Measurements from ENCODE around the gene CBX8.

CBX8 gene

DNA sequence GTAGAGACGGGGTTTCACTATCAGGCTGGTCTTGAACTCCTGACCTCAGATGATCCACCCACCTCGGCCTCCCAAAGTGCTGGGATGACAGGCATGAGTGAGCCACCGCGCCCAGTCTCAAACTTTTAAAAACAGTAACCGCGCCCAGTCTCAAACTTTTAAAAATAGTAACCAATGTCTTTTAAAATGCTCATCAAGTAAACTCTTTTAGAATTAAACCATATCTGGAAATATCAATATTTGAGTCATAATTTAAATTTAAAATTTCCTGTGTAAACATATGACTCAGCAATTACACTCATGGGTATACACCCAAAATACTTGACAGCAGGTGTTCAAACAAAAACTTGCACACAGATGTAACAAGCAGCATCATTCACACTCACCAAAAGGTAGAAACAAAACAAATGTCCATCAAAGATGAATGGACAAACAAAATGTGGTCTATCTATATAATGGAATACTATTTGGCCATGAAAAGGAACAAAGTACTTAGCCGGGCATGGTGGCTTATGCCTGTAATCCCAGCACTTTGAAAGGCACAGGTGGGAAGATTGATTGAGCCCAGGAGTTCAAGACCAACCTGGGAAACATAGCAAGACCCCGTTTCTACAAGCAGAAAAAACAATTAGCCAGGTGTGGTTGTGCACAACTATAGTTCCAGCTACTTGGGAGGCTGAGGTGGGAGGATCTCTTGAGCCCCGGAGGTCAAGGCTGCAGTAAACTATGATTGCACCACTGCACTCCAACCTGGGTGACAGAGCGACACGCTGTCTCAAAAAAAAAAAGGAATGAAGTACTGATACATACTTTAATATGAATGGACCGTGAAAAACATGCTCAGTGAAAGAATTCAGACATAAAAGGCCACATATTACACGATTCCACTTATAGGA, 46.0 kb downstream of the CBX8 start:
- no peak for DNase-seq (ENCODE audit: low spot score)

DNA sequence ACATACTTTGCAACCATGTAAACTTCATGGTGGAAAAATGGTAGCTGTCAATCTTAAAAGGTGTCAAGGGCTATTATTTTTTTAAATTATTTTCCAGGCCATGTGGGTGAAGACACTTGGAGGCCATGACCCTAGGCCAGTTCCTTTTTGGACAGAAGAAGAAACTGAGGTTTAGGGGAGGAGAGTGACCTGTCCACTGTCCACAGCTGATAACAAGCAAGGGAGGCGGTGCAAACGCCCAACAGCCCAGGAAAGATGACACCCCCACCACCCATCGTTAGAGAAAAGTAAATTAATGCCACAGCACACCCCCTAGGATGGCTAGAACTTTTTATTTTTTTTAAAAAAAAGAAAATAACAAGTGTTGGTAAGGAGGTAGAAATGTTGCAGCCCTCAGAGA, 46.9 kb downstream of the CBX8 start:
- DNase-seq (ENCODE audit: low spot score) = no peak

DNA sequence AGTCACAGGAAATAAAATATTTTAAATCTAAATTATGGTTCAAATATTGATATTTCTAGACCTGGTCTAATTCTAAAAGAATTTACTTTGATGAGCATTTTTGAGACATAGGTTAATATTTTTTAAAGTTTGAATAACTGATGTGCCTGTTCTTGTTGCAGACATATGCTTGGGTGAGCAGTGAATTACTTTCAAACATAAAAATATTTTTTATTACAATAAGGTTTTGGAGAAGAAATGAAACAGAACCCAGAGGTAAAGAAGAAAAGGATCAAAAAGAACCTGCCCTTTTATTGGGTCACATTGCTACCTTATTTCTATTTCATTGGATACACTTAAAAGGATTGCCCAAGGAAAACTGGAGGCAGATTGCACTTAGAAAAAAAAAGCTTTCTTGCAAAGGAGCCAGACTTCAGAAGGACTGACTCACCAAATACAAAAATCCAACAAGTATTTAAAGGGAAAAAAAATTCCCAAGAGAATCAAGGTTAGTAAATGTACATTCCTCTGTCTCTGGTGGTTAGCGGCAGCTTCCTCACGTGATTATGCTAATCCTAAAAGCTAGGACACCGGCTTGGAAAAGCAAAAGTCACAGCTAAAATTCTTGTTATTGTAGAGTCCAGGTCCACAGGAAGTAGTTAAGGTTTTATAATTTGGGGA, 47.6 kb downstream of the CBX8 start:
- peak; percentile 69 for DNase-seq (ENCODE audit: low spot score)

DNA sequence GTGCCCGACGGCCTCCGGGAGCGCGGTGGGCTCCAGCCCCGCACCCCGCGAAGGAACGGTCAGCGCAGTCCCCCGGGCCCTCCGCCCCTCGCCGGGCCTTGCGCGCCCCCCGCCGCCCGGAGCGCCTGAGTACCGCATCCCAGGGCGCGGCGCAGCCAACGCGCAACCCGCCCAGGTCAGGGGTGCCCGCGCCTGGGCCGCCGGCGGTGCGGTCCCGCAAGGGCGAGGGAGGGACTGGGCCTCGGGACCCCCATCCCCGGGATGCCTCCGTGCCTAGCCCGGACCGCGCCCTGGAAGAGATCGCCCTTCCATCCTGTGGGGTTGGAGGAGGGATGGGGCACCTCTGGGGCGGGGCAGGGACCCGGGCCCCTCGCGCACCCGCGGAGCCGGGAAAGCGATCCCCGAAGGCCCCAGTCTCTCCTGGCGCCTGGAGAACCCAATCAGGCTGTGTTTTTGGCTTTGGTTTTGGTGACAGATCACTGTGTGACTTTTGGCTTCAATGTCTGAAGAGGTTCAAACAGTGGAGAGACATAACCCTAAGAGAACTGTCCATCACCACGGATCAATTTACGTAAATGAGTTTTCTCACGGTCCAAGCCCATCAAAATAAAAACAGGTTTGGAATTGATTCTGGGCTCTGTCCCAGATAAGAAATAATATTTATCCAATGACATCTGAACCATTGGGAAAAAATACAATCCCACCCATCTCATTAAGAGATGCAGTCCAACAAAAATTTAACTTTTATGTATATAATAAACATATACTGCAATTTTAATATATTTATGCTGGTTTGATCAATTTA, 48.4 kb downstream of the CBX8 start:
- no peak for DNase-seq (ENCODE audit: low spot score)

DNA sequence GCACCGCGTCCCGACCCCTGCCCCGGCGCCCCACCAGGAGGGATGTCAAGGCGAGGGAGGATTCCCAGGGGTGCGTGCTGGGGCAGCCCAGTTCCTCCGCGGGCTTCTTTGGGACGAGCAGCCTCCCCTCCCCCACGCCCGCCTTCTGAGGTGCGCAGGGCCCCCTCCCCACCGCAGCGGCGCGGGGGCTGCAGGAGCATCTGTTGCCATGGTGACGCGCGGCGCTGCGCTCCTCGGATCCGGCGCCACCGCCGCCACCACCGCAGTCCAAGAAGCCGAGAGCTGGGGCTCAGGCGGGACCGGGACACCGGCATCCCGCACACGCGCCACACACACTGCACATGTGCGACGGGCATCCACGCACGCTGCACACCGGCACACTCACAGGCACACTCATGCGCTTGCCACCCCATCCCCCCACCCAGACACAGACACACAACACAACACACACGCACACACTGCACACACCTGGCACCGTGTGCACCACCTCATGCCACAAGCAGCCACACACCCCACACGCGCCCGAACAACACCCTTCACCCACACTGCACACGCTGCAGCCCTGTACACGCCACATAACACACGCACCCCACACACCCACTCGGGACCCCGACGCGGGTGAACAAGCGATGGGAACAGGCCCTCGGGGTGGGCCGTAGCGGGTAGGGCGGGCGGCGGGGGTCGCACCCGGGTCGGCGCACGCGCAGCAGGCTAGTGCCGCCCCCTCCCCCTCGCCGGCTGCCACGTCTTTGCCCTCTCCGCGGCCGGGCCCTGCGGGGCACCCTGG, 49.2 kb downstream of the CBX8 start:
- DNase-seq (ENCODE audit: low spot score) = no peak

DNA sequence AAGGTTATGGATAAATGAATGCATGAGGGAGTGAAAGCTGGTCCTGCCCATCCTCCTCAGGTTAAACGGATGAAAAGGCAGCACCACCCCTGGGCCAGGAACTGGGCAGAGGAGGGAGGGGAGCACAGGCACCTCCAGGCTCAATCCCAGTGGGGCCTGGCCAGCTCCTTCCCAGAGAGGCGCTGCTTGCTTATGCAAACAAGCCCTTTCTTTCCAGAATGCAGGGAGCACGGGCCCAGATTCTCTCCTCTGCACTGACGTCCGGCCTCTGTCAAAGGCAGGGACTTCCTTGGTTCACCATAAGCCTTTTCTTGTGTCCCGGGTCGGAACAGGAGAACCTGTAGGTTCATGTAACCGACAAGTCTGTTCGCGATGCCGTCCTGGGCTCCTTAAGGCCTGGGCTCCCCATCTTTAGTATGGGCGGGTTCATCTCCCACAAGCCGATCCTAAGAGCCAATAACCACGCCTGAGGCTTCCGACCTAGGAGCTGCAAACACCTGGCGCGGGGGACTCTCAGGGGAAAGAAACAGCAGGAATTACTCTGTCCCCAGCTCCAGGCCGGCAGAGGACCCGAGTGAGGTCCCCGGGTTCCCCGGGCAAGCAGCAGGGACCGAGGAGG, 49.9 kb downstream of the CBX8 start:
- DNase-seq (ENCODE audit: low spot score) = no peak

DNA sequence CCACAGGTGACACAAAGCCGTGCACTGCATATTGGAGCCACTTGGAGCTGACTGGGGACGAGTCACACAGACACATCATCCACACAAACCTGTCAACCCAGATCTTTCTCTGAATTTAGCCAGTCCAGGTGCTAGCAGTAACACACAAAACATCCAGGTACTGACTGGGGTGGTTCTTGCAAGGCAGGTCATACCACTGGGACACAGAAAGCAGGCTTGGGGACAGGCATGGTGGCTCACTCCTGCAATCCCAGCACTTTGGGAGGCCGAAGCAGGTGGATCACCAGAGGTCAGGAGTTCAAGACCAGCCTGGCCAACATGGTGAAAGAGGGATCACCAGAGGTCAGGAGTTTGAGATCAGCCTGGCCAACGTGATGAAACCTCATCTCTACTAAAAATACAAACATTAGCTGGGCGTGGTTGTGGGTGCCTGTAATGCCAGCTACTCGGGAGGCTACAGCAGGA, 51.2 kb downstream of the CBX8 start:
- DNase-seq (ENCODE audit: low spot score) = no peak

DNA sequence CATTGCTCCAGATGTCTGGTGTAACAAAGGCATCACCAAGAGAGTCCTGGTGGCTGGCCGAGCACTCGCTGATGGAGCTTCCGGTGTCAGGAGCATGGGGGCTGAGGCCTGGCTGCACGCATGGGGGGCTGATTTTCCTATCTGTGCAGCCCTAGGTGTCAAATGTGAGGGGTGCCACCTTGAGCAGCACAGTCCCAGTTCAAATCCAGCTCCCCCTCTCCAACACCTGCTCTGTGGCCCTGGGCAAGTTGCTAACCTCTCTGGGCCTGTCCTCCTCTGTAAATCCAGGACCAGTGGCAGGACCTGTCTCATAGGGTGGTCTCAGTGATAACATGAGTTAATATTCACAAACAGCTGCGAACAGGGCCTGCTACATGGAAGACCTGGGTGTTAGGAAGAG, 53.3 kb downstream of the CBX8 start:
- no peak for DNase-seq (ENCODE audit: low spot score)

DNA sequence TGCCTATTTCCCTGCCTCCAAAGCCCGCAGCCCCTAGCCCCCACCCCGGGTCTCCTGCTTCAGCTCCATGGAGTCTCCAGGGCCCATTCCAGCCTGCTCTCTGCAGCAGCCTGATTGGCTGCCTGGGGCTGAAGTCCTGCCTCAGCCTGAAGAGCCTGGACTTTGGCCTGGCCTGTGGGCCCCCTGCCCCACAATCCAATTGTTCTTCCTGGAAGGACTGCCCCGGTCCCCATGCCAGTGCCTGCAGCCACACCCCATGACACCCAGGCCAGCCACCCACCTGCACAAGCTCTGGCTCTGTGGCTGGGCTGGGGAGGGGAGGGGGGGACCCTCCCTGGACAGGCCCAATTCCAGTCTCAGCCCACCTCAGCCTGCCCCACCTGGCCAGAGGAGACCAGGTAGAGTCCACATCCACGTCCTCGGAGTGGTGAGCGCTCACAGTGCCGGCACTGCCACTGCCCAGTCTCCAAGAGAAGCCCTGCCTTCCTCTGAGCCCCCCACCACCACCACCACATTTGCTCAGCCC, 53.9 kb downstream of the CBX8 start:
- no peak for DNase-seq (ENCODE audit: low spot score)

DNA sequence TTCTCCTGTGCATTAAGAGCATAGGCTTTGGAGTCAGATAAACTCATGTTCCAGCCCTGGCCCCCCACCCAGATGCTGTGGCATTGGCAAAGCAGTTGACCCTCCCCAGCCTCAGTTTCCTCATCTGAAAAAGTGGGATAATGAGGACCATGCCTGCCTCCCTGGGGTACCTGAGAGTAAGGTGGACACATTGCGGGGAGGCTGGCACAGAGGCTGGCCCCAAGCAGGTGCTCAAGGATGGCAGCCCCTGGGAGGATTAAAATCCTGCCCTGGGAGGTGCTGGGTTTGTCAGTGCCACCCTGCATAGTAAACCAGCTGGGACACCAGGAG, 54.3 kb downstream of the CBX8 start:
- no peak for DNase-seq (ENCODE audit: low spot score)

All from AG20443 (cell line).